ENCODE measurements around the gene ZXDC. TPM values are rescaled to one million over a fixed set of nuclear protein-coding genes. Genes with fewer than 3 reads are reported as not detected.

Gene ZXDC
- total RNA-seq, 4 donors from 2014 or later: 18.5 to 57.9 (median 33.5) TPM

DNA sequence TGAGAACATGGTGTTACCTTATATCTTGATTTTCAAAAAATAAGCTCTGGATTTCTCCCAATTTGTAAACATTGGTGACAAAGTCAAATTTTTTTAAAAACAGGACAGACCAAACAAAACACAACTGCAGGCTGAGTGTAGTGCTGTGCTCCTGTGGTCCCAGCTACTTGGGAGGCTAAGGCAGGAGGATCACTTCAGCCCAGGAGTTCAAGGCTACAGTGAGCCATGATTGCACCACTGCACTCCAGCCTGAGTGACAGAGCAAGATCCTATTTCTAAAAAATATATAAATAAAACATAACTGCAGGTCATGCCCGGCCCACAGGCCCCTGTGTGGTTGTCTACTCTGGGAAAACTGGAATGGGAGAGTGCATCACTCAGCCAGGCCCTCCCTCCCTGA is 4.0 kb upstream of the ZXDC start:
- H3K9me3 ChIP-seq: no peaks in the 10 kb centered on the region
- H3K27me3 ChIP-seq: no peaks in the 10 kb centered on the region
- H3K27ac ChIP-seq: no peak overlapping the region
- H3K4me1 ChIP-seq: no peaks in the 10 kb centered on the region
- no peaks in the 10 kb centered on the region for H3K36me3 ChIP-seq
- no peak overlapping the region for H3K4me3 ChIP-seq
- no peak for DNase-seq
- intact Hi-C loops (cut with DNase I; ENCODE audit: low total_unique reads): no loop called here
- TF ChIP-seq POLR2A (IDR thresholded peaks at IDR 0.05): no peak

GRCh38 chr3:126478581-126479310 is 3.1 kb upstream of the ZXDC start:
- no peaks in the 10 kb centered on the region for H3K9me3 ChIP-seq
- intact Hi-C loops (cut with DNase I; ENCODE audit: low total_unique reads): no loop called here
- H3K27me3 ChIP-seq: no peaks in the 10 kb centered on the region
- H3K27ac ChIP-seq: no peak overlapping the region
- no peak for DNase-seq
- peaks cover under 1 to 8% of the 10 kb centered on the region in 2 donors for H3K4me1 ChIP-seq
- H3K4me3 ChIP-seq: no peak overlapping the region
- TF ChIP-seq POLR2A (IDR thresholded peaks at IDR 0.05): no peak
- no peak for TF ChIP-seq CTCF (IDR thresholded peaks at IDR 0.05)
- no peaks in the 10 kb centered on the region for H3K36me3 ChIP-seq

GRCh38 chr3:126477061-126477380 is 1.3 kb upstream of the ZXDC start:
- intact Hi-C loops (cut with DNase I; ENCODE audit: low total_unique reads): no loop called here
- Histone ChIP-seq H3K36me3 (no peaks in the 10 kb centered on the region), H3K27me3 (no peaks in the 10 kb centered on the region), H3K4me1 (peaks cover 15 to 21% of the 10 kb centered on the region in 2 donors), H3K9me3 (no peaks in the 10 kb centered on the region), H3K27ac (peak overlapping the region in 1 of 2 donors; percentile 91), H3K4me3 (no peak overlapping the region)
- TF ChIP-seq POLR2A (IDR thresholded peaks at IDR 0.05): no peak
- no peak for TF ChIP-seq CTCF (IDR thresholded peaks at IDR 0.05)
- no peak for DNase-seq

- TF ChIP-seq POLR2A (IDR thresholded peaks at IDR 0.05) (peak in 1 of 2 donors; percentile 58), CTCF (IDR thresholded peaks at IDR 0.05) (peak in 1 of 4 experiments; percentile 14)
- H3K4me3 ChIP-seq: peak overlapping the region; percentile 57 to 75
- H3K27ac ChIP-seq: peak overlapping the region; percentile 78 to 91
- peaks cover 17 to 21% of the 10 kb centered on the region in 2 donors for H3K4me1 ChIP-seq
- peak; percentile 73 to 76 for DNase-seq
- no peaks in the 10 kb centered on the region for H3K36me3 ChIP-seq
- intact Hi-C loops (cut with DNase I; ENCODE audit: low total_unique reads): no loop called here
- no peaks in the 10 kb centered on the region for H3K27me3 ChIP-seq
- no peaks in the 10 kb centered on the region for H3K9me3 ChIP-seq
These were observed 722 bp upstream of the ZXDC start for GRCh38 chr3:126476166-126477060.

- TF ChIP-seq CTCF (IDR thresholded peaks at IDR 0.05) (no peak), POLR2A (IDR thresholded peaks at IDR 0.05) (no peak)
- DNase-seq: peak; percentile 28 to 37
- no peaks in the 10 kb centered on the region for H3K9me3 ChIP-seq
- H3K27ac ChIP-seq: peak overlapping the region; percentile 90 to 95
- H3K4me3 ChIP-seq: peak overlapping the region; percentile 59 to 91
- no peaks in the 10 kb centered on the region for H3K27me3 ChIP-seq
- H3K4me1 ChIP-seq: peaks cover 20 to 21% of the 10 kb centered on the region in 2 donors
- intact Hi-C loops (cut with DNase I; ENCODE audit: low total_unique reads): no loop called here
- no peaks in the 10 kb centered on the region for H3K36me3 ChIP-seq
These were observed 936 bp downstream of the ZXDC start for GRCh38 chr3:126474498-126475412.

All from uterus (tissue), 4 donors.